ENCODE data around the gene CAMSAP3.

The CAMSAP3 gene

DNA sequence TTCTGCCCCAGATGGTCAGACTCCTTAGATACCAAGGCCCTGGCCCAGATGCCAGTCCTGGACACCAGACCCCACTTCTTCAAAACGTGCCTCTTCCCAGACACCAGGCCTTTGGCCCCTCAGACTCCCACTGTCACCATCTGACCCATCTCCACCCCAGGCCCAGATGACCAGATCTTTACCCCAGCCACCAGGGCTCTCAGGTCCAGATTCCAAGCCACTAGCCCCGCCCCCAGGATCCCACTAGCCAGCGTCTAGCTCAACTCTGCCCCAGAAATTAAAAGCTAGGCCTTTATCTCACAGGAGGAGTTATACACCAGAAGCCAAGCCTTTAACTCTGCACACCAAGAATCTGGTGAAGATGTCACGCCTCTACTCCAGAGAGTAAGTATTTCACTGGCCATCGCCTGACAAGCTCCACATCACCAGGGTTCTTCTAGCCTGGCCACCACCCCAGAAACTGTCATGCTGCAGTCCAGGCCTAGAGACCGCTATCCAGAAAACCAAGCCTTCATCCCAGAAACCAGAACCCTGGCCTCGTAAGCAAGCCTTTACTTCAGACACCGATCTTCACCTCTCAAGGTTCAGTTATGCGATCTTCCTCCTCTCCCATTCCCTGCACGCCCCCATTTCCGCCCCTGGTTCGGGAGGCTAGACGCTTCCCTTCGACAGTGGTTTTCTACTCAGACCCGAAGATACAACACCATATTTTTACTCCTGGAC is 33.1 kb downstream of the CAMSAP3 start:
- CTCF ChIA-PET, result interaction anchor here (1.8 kb wide), 1 partner anchor 61 kb away, joined by 9 read pairs; no protein-coding TSS in a partner anchor
- H3K27ac ChIP-seq, result peak overlapping the region; percentile 64
- TF ChIP-seq, protein P1, sequence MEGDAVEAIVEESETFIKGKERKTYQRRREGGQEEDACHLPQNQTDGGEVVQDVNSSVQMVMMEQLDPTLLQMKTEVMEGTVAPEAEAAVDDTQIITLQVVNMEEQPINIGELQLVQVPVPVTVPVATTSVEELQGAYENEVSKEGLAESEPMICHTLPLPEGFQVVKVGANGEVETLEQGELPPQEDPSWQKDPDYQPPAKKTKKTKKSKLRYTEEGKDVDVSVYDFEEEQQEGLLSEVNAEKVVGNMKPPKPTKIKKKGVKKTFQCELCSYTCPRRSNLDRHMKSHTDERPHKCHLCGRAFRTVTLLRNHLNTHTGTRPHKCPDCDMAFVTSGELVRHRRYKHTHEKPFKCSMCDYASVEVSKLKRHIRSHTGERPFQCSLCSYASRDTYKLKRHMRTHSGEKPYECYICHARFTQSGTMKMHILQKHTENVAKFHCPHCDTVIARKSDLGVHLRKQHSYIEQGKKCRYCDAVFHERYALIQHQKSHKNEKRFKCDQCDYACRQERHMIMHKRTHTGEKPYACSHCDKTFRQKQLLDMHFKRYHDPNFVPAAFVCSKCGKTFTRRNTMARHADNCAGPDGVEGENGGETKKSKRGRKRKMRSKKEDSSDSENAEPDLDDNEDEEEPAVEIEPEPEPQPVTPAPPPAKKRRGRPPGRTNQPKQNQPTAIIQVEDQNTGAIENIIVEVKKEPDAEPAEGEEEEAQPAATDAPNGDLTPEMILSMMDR (conservative IDR thresholded peaks at IDR 0.05; ENCODE audit: low read depth), result no peak
- DNase-seq (ENCODE audit: low spot score), result no peak
- POLR2A ChIA-PET (ENCODE audit: low non-redundant PET), result interaction anchor here (0.8 to 1.7 kb wide), 3 partner anchors 9 to 182 kb away, joined by 3 to 5 read pairs (median 4); no protein-coding TSS in a partner anchor

DNA sequence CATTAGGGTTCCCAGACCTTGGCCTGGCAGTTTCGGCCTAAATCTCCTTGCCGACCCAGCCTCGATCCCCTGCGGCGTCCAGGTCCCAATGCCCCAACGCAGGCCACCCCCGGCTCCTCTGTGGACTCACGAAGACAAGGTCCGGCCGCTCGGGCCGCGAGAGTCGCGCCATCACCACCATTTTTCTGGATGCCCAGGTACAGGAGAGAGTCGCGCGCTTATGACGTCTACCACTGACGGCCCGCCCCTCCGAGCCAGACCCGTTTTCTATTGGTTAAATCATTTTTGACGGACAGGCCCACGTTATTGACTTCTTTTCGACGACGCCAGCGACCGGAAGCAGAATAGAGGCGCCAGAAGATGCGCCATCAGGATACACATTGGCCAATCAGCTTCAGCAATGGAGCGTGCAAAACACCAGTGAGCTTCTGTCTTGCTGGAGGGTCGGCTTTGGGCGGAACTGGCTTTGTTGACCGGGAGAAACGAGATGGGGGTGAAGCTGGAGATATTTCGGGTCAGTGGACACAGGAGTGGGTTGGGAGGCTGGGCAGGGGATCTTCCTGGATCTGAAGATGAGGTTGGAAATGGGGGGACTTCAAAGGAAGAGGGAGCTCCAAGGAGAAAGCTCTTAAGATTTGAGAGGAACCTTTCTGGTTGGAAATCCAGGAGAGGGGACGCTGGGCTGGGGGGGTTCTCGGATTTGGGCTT is 33.8 kb downstream of the CAMSAP3 start, which contains the start of the genes PET100 and XAB2:
Gene PET100, plus strand, starts transcription at position 447 of the 708 bp plus-strand sequence. Its CDS starts 41 bp downstream, at position 488.
Gene XAB2, minus strand, starts transcription at position 199 of the 708 bp plus-strand sequence. Its CDS starts 18 bp downstream, at position 181.
- peak within 1 kb of the TSS; percentile 64 for H3K27ac ChIP-seq
- CTCF ChIA-PET, result interaction anchor here (1.8 kb wide), 1 partner anchor 61 kb away, joined by 9 read pairs; no protein-coding TSS in a partner anchor
- POLR2A ChIA-PET (ENCODE audit: low non-redundant PET), result interaction anchor here (0.6 to 1.7 kb wide), 4 partner anchors 10 to 182 kb away, joined by 3 to 5 read pairs (median 4); no protein-coding TSS in a partner anchor
- TF ChIP-seq, protein P1 (conservative IDR thresholded peaks at IDR 0.05; ENCODE audit: low read depth), result no peak
- peak; percentile 99 for DNase-seq (ENCODE audit: low spot score)

DNA sequence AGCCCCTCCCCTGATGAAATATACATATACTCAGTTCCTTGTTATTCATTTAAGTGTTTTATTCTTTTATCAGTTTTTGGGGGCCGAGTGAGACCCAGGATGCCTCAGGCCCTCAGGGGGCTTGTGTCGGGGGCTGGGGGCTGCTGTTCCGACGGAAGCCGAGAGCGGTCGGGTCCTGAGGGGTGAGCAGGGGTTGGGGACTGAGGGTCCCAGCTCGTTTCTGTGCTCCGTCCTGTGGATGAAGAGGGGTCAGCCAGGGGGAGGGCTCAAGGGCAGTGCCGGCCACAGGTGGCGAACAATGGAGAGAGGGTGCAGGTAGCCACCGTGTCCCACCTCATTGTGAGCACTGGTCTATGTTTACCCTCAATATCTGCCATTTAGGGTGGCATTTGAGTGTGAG is 35.9 kb downstream of the CAMSAP3 start:
- CTCF ChIA-PET, result no interaction called here

DNA sequence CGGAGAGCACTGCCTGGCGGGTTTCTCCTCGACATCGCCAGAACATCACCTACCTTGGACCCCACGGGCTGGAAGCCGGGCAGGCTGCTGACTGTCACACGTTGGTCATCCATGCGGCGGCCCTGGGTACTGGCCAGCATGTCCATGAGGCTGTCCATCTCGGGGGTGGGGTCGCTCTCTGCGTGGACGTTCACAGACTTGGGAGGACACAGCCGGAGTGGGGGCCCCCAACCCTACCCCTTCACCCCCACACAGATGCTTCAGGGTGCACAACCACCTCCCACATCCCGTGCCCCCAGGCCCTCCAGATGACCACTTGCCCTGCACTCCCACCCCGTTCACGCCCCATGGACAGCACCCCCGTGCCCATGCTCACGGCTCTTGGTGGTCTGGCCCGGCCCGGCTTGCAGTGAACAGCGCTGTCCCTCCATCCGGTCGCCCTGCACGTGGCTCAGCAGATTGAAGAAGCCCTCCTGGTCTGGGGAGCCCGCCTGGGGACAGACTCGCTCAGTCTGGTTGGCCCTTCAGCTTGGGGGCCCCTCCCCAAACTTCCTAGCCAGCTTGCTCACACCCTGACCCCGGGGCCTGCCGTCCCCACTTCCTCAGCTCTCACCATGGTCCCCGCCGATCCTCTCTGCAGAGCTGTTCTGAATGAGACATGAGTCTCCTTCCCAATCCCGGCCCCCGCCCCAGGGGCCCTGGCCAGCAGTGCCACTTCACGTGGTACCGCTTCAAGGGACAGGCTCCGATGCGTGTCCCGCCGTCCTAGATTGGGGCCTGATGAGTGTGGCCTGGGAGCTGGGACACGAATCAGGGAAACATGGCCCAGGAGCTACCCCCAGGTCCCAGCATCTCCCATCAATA is 36.9 kb downstream of the CAMSAP3 start:
- H3K27ac ChIP-seq, result no peak overlapping the region
- TF ChIP-seq, protein P1 (conservative IDR thresholded peaks at IDR 0.05; ENCODE audit: low read depth), result no peak
- ChIA-PET CTCF (interaction anchor here (0.5 to 0.7 kb wide), 2 partner anchors 48 to 167 kb away, joined by 3 to 6 read pairs; partner anchors contain the start of gene TRAPPC5), POLR2A (ENCODE audit: low non-redundant PET) (no interaction called here)
- DNase-seq (ENCODE audit: low spot score), result no peak

More for the DNA sequence above, 35.9 kb downstream of the CAMSAP3 start:
- TF ChIP-seq, protein P1 (conservative IDR thresholded peaks at IDR 0.05; ENCODE audit: low read depth), result no peak
- H3K27ac ChIP-seq, result no peak overlapping the region
- POLR2A ChIA-PET (ENCODE audit: low non-redundant PET), result no interaction called here
- no peak for DNase-seq (ENCODE audit: low spot score)

DNA sequence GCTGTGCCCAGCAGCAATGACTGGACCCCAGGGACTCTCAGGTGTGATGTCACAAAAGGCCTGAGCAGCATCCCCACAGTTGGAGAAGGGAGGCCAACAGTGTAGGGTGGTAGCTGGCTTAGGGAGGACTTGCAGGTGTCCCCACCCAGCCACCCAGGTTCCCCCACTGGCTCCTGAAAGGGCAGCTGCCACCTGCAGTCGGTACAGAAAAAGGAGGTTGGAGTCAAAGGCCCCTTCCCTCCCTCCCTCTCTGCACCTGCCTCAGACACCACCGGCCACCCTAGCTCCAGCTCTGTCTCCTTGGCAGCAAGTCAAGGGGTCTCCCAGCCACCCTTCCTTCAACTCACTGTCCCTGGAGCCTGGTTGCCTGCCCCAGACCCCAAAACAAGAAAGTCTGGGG is 38.0 kb downstream of the CAMSAP3 start, which contains the start of gene PCP2:
Gene PCP2, minus strand, starts transcription at position 22 of the 400 bp plus-strand sequence. CDS start 262 bp downstream, outside the sequence.
- H3K27ac ChIP-seq, result no peak within 1 kb of the TSS
- ChIA-PET CTCF (interaction anchor here (0.5 kb wide), 1 partner anchor 167 kb away, joined by 3 read pairs; no protein-coding TSS in a partner anchor), POLR2A (ENCODE audit: low non-redundant PET) (no interaction called here)
- TF ChIP-seq, protein P1 (conservative IDR thresholded peaks at IDR 0.05; ENCODE audit: low read depth), result no peak
- DNase-seq (ENCODE audit: low spot score), result no peak
